Ascending aorta (tissue), 2 donors: ENCODE measurements around the gene LCN15. TPM values are rescaled to one million over a fixed set of nuclear protein-coding genes. Genes with fewer than 3 reads are reported as not detected.
"Not testable (repeated sequence)": the region's sequence is repeated elsewhere in the genome, so short reads cannot be mapped to it uniquely, and the experiment has no call there.

Experiments used
- DNase-seq, 2 donors: peaks; one replicate each; pipeline ENCODE4 v3.0.0-alpha.2; 2019; ENCODE audit warnings: low spot score in 2 of 2
- H3K27ac ChIP-seq, 2 donors: fragments of 200-600 bp; sonication (generic); one replicate each; pipeline ENCODE4 v1.5.1; 2016 to 2017; ENCODE audit warnings: mild to moderate bottlenecking in 1 of 2
- H3K27me3 ChIP-seq: fragments of 200-600 bp; sonication (generic); one replicate; pipeline ENCODE4 v1.5.1; 2017
- H3K36me3 ChIP-seq, 2 donors: fragments of 200-600 bp; sonication (generic); one replicate each; pipeline ENCODE4 v1.5.1; 2016
- H3K4me1 ChIP-seq, 2 donors: fragments of 200-600 bp; sonication (generic); one replicate each; pipeline ENCODE4 v1.5.1; 2016 to 2017; ENCODE audit warnings: mild to moderate bottlenecking in 1 of 2
- H3K4me3 ChIP-seq, 2 donors: fragments of 200-600 bp; sonication (generic); one replicate each; pipeline ENCODE4 v1.5.1; 2016 to 2017; ENCODE audit warnings: mild to moderate bottlenecking in 1 of 2
- H3K9me3 ChIP-seq, 2 donors: fragments of 200-600 bp; sonication (generic); one replicate each; pipeline ENCODE4 v1.5.1; 2016
- CTCF ChIP-seq, 3 experiments: fragments of 200-600 bp in 2 of 3; fragments of 450-650 bp in 1 of 3; sonication (generic) in 2 of 3; IDR thresholded peaks; one replicate each; pipeline ENCODE4 v1.5.1; 2016 to 2019; ENCODE audit warnings: antibody characterized with exemption in 3 of 3, mild to moderate bottlenecking in 1 of 3, moderate library complexity in 1 of 3
- intact Hi-C: fragments of 100-400 bp; cut with DNase I; formaldehyde crosslinking; loops from one replicate; pipeline ENCODE4 v1.15.1; 2023
- total RNA-seq: library from RNA; depleted of rRNA; stranded (reverse); fragments of >200 nt; gene quantifications from one replicate; pipeline ENCODE4 v1.1.0, GENCODE V29; 2016

The LCN15 gene
- total RNA-seq, 1 donor from 2014 or later, result not detected

GRCh38 chr9:136806067-136806466 lies 41.7 kb upstream of the LCN15 start:
- no peak overlapping the region for H3K4me3 ChIP-seq
- DNase-seq, result no peak
- no peak for TF ChIP-seq CTCF (IDR thresholded peaks at IDR 0.05)
- H3K36me3 ChIP-seq, result no peaks in the 10 kb centered on the region
- H3K4me1 ChIP-seq, result peaks cover 15 to 23% of the 10 kb centered on the region in 2 donors
- H3K27me3 ChIP-seq, result no peaks in the 10 kb centered on the region
- intact Hi-C loops, result loop anchor here (5.0 kb wide), 2 partner anchors 41 to 136 kb away; partner anchors contain the start of genes FBXW5 and PHPT1
- H3K27ac ChIP-seq, result no peak overlapping the region
- no peaks in the 10 kb centered on the region for H3K9me3 ChIP-seq

DNA sequence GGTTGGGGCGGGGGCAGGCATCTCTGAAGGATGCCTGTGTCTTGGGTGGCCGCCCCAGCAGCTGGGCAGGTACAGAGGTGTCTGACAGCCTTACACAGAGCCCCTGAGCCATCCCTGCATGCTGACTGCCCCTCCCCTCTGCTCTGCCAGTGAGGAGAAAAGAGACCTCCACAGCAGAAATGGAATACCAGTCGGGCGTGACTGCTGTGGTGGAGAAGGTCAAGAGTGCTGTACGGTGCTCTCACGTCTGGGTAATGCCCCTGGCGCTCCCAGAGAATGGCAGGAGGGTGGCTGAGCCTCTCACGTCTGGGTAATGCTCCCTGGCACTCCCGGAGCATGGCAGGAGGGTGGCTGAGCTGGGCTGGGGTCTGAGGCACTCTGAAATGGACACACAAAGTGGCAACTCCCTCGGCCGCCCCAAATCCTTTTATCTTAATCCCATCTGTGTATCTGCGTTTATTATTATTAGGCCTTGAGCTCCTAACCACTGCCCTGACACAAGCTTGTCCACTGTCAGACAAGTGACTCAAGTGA lies 41.0 kb upstream of the LCN15 start:
- DNase-seq, result no peak
- no peak for TF ChIP-seq CTCF (IDR thresholded peaks at IDR 0.05)
- H3K36me3 ChIP-seq, result no peaks in the 10 kb centered on the region
- H3K9me3 ChIP-seq, result no peaks in the 10 kb centered on the region
- H3K27ac ChIP-seq, result no peak overlapping the region
- H3K4me1 ChIP-seq, result peaks cover 17 to 25% of the 10 kb centered on the region in 2 donors
- no peaks in the 10 kb centered on the region for H3K27me3 ChIP-seq
- intact Hi-C loops, result loop anchor here (5.0 kb wide), 2 partner anchors 42 to 137 kb away; partner anchors contain the start of genes FBXW5 and PHPT1
- H3K4me3 ChIP-seq, result no peak overlapping the region

DNA sequence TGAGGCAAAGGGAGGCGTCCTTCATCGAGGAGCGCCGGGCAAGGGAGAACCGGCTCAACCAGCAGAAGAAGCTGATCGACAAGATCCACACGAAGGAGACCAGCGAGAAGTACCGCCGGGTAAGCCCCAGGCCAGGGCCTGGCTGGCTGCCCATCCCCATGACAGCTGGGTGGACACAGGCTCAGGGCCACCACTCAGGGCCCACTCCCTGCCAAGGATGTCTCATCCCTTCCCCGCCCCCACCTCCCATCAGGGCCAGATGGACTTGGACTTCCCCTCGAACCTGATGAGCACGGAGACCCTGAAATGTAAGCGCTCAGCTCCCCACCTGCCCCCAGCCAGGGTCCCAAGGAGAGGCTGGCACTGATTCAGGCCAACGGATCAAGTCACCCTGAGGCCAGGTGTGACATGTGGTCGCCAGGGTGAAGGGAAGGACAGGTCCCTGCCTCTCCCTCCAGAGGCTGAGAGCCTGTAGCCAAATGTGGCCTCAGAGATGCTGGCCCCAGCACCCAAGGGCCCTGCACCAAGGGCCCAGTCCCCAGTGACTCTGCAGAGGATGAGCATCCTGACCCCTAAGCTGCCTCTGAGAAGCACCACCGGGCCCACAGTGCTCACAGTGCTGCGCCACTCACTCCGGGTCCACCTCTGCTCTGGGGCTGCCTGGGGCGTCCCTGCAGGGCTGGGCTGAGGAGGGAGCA lies 40.3 kb upstream of the LCN15 start:
- no peaks in the 10 kb centered on the region for H3K9me3 ChIP-seq
- DNase-seq, result no peak
- intact Hi-C loops, result loop anchor here (5.0 kb wide), 2 partner anchors 43 to 138 kb away; partner anchors contain the start of genes FBXW5 and PHPT1
- H3K4me1 ChIP-seq, result peaks cover 18 to 27% of the 10 kb centered on the region in 2 donors
- H3K27me3 ChIP-seq, result no peaks in the 10 kb centered on the region
- H3K4me3 ChIP-seq, result no peak overlapping the region
- H3K36me3 ChIP-seq, result no peaks in the 10 kb centered on the region
- TF ChIP-seq CTCF (IDR thresholded peaks at IDR 0.05), result no peak
- no peak overlapping the region for H3K27ac ChIP-seq

DNA sequence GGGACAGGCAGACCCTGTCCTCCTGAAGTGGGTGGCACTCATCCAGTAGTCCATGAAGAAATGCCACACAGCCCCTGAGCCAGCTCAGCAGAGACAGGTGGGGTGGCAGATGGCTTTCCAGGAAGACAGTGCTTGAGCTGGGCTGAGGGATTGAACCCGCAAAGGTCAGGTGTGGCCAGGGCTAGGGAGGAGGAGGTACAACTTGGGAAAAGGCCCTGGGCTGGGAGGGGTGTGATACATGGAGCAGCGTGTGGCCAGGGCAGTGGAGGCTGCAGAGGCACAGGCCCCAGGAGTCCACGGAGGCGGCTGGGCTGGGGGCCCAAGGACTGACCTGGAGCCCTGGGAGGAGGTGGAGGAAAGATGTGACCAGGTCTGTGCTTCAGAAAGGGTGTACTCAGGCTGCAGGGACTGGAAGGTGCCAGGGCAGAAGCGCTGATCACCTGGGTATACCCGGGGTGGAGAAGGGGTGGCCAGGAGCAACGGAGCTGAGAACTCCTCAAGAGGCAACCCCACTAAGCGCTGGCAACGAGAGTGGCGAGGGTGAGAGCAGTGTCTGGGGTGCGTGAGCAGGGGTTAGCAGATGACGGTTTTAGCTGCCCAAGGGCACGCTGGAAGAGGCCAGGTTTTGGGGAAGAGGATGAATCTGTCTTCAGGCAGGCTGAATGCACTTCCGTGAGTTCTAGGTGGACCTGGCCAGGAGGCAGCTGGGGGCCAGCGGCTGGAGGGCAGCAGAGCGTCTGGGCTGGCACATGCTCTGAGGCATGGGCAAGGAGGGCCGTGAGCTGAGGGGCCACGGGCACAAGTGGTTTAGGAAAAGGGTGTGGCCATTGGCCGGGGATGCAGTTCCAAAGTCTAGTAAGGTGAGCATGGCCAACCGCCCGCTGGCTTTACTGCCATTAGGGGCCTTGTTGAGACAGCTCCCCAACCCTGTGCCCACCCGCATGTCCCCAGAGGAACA lies 39.5 kb upstream of the LCN15 start:
- Histone ChIP-seq H3K27me3 (peaks cover 6% of the 10 kb centered on the region), H3K36me3 (no peaks in the 10 kb centered on the region), H3K4me3 (no peak overlapping the region), H3K4me1 (peaks cover 11 to 24% of the 10 kb centered on the region in 2 donors), H3K27ac (no peak overlapping the region), H3K9me3 (no peaks in the 10 kb centered on the region)
- intact Hi-C loops, result no loop called here
- TF ChIP-seq CTCF (IDR thresholded peaks at IDR 0.05), result no peak
- no peak for DNase-seq

DNA sequence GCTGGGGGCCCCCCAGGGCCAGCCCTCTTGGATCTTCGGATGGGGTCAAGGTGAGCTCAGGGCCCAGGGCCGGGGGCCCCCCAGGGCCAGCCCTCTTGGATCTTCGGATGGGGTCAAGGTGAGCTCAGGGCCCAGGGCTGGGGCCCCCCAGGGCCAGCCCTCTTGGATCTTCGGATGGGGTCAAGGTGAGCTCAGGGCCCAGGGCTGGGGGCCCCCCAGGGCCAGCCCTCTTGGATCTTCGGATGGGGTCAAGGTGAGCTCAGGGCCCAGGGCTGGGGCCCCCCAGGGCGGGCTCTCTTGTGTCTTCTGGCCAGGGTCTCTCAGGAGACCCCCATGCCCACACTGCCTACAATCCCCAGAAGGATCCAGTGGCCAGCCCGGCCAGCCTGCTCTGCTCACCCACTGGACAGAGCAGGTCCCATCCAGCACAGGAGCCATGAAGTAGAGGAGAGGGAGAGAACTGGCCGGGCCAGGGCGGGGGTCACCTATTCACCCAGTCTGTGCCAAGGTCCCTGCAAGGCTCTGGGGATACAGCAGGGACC lies 38.8 kb upstream of the LCN15 start:
- H3K4me3 ChIP-seq, H3K36me3 ChIP-seq, H3K9me3 ChIP-seq, DNase-seq, H3K27ac ChIP-seq, intact Hi-C loops: not testable (repeated sequence)
- peaks cover 11% of the 10 kb centered on the region for H3K27me3 ChIP-seq
- peaks cover 7 to 23% of the 10 kb centered on the region in 2 donors for H3K4me1 ChIP-seq
